ENCODE measurements around the gene PHF13.

GRCh38 chr1:6625584-6626149 is 12.1 kb downstream of the PHF13 start:
- TF ChIP-seq POLR2A (IDR thresholded peaks at IDR 0.05) (no peak), CTCF (IDR thresholded peaks at IDR 0.05) (no peak), EP300 (IDR thresholded peaks at IDR 0.05) (no peak)
